HG03095 (cell line): Measurements from ENCODE around the gene TOR1AIP2.
"Not testable (repeated sequence)": the region's sequence is repeated elsewhere in the genome, so short reads cannot be mapped to it uniquely, and the experiment has no call there.

Source experiments
- ATAC-seq: cut with Tn5 transposase; IDR thresholded peaks from one replicate; pipeline ENCODE4 v1.9.1; 2021; ENCODE audit warnings: moderate library complexity; ENCODE audit not compliant: unreplicated experiment

Gene TOR1AIP2

GRCh38 chr1:179808503-179808902 is 69.1 kb downstream of the TOR1AIP2 start:
- ATAC-seq = no peak

GRCh38 chr1:179807691-179808485 is 69.7 kb downstream of the TOR1AIP2 start:
- ATAC-seq = no peak

DNA sequence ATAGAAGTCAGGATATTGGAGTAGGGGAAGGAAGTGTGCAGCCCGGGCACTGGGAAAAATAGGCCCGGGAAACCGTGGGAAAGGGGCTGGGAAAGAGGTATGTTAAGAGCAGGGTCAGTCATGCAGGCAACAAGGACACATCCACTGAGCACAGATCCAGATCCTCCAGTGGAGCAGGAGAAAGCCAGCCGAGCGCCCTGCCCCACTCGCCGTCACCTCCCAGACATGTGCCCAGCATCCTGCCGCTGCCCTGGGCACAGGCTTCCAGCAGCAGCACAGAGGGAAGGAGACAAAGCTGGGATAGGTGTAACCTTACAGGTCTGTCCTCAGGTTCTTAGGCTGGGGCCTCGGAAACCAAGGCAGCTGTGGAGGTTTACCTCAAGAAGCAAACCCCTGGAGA is 70.3 kb downstream of the TOR1AIP2 start:
- ATAC-seq = no peak

DNA sequence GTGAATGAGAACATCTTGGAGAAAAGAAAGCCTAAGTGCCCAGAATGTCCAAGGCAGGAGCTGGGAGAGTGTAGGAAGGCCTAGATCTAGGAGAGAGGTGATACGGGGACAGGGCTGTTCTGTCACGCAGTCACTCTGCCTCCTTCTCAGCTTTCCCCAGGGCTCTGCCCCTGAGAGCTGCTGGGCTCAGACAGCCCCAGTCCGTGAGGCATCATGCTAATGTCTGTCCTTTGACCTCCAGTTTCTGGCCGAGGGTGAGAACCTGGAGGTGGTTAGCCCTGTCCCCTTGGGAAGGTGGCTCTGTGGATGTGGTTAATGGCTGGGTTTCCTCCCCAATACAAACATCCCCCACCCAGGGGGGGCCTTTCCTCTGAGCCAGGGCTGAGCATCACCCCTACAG is 71.3 kb downstream of the TOR1AIP2 start:
- no peak for ATAC-seq

GRCh38 chr1:179805291-179806195 is 72.1 kb downstream of the TOR1AIP2 start:
- ATAC-seq = no peak

- not testable (repeated sequence) for ATAC-seq
Observed at GRCh38 chr1:179804417-179804816, 73.2 kb downstream of the TOR1AIP2 start.

DNA sequence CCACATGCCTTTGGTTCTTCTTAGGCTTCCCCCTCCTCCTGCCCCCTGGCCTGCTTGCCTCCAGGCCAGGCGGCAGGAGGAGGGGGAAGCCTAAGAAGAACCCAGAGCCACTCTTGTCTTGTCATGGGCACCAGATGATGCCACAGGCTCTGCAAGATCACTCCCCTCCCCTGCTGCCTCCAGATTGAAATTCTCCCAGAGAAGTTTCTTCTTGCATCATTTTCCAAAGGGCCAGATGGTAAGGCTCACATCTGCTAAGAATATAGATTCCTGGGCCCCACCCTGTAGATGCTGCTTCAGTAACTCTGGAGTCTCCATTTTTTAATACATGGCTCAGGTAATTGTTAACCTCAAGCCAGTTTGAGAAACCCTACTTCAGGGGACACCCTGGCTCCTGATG is 73.7 kb downstream of the TOR1AIP2 start:
- ATAC-seq = no peak

GRCh38 chr1:179803104-179803503 is 74.5 kb downstream of the TOR1AIP2 start:
- no peak for ATAC-seq

GRCh38 chr1:179800481-179800880 is 77.1 kb downstream of the TOR1AIP2 start:
- ATAC-seq = no peak

GRCh38 chr1:179798864-179799516 is 78.6 kb downstream of the TOR1AIP2 start:
- no peak for ATAC-seq

GRCh38 chr1:179798213-179798863 is 79.3 kb downstream of the TOR1AIP2 start:
- ATAC-seq = no peak

DNA sequence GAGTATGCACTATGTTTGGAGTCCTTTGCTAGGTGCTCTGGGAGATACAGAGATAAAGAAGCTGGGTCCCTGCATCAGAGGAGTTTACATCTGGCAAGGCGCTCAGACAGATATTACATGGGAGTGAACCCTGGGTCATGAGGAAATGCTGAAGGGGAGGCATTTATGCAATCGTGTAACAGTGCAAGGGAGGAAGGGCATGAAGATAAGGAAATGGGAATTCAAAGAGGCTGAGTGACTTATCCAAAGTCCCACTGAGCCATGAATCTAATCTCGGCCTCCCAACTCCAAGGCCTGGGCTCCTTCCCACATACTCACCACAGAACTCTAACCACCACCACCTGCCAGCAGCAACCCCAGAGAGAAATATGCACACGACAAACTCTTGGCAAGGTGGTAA is 82.9 kb downstream of the TOR1AIP2 start:
- no peak for ATAC-seq

- no peak for ATAC-seq
Observed at GRCh38 chr1:179794146-179794545, 83.5 kb downstream of the TOR1AIP2 start.

GRCh38 chr1:179793281-179793680 is 84.3 kb downstream of the TOR1AIP2 start:
- ATAC-seq = no peak
